DND-41 (cell line): ENCODE measurements around the gene ZDHHC15.
"Not testable (repeated sequence)": the region's sequence is repeated elsewhere in the genome, so short reads cannot be mapped to it uniquely, and the experiment has no call there.

ENCODE experiments used
- ATAC-seq: fragments of 200-7000 bp; cut with Tn5 transposase; 3 replicates; pipeline ENCODE4 v1.9.1; 2021; ENCODE audit warnings: low read depth; ENCODE audit not compliant: insufficient read depth
- DNase-seq: peaks from one replicate; pipeline ENCODE4 v3.0.0-alpha.2; 2020
- H2AFZ ChIP-seq: 2 replicates; pipeline ENCODE4 v1.6.0; 2012; ENCODE audit warnings: low read depth, low read length
- H3K27ac ChIP-seq: 2 replicates; pipeline ENCODE4 v1.5.1; 2012; ENCODE audit warnings: low read length, inconsistent platforms
- H3K27me3 ChIP-seq: fragments of 200-600 bp; sonication (generic); 2 replicates; pipeline ENCODE4 v1.6.0; 2012; ENCODE audit warnings: low read length, mild to moderate bottlenecking, inconsistent platforms; ENCODE audit not compliant: insufficient read depth, poor library complexity
- H3K36me3 ChIP-seq: 2 replicates; pipeline ENCODE4 v1.5.1; 2012; ENCODE audit warnings: low read length, inconsistent platforms; ENCODE audit not compliant: insufficient read depth
- H3K4me1 ChIP-seq: 2 replicates; pipeline ENCODE4 v1.5.1; 2012; ENCODE audit warnings: mild to moderate bottlenecking, low read length; ENCODE audit not compliant: insufficient read depth
- H3K4me2 ChIP-seq: 2 replicates; pipeline ENCODE4 v1.6.0; 2012; ENCODE audit warnings: mild to moderate bottlenecking, moderate library complexity, low read length, inconsistent platforms; ENCODE audit not compliant: insufficient read depth
- H3K4me3 ChIP-seq, 2 experiments: fragments of 200-600 bp in 1 of 2; shearing (Covaris generic) in 1 of 2; 2 replicates each; pipeline ENCODE4 v1.5.1; 2012 to 2016; ENCODE audit warnings: inconsistent platforms in 2 of 2, low read length in 2 of 2, mild to moderate bottlenecking in 2 of 2, low read depth in 1 of 2, moderate library complexity in 1 of 2
- H3K79me2 ChIP-seq: 2 replicates; pipeline ENCODE4 v1.6.0; 2012; ENCODE audit warnings: low read length, inconsistent platforms; ENCODE audit not compliant: insufficient read depth
- H3K9ac ChIP-seq: 2 replicates; pipeline ENCODE4 v1.6.0; 2012; ENCODE audit warnings: low read depth, mild to moderate bottlenecking, inconsistent platforms, low read length, moderate library complexity
- H3K9me3 ChIP-seq: 2 replicates; pipeline ENCODE4 v1.5.1; 2012; ENCODE audit warnings: low read length, moderate library complexity, mild to moderate bottlenecking, inconsistent platforms; ENCODE audit not compliant: insufficient read depth, severe bottlenecking
- H4K20me1 ChIP-seq: 2 replicates; pipeline ENCODE4 v1.6.0; 2012; ENCODE audit warnings: low read length; ENCODE audit not compliant: insufficient read depth
- CTCF ChIP-seq: IDR thresholded peaks from 2 replicates; pipeline ENCODE4 v1.5.1; 2012; ENCODE audit warnings: borderline replicate concordance, low read length, moderate library complexity, mild to moderate bottlenecking; ENCODE audit not compliant: poor library complexity, severe bottlenecking; ENCODE audit errors: extremely low read depth
- EZH2 ChIP-seq: IDR thresholded peaks from 3 replicates; pipeline ENCODE4 v1.6.1; 2012; ENCODE audit warnings: borderline replicate concordance, low read depth, mild to moderate bottlenecking, moderate library complexity, low read length, inconsistent platforms; ENCODE audit not compliant: severe bottlenecking

ZDHHC15 gene

GRCh38 chrX:75337525-75337924, 185.3 kb downstream of the ZDHHC15 start:
- H3K27ac ChIP-seq, result no peak overlapping the region
- H3K36me3 ChIP-seq, result peaks cover 7% of the 10 kb centered on the region; the same call in 1 of the 2 replicates
- H3K9ac ChIP-seq, result no peak overlapping the region
- H2AFZ ChIP-seq, result no peak overlapping the region
- no peak for TF ChIP-seq EZH2
- no peak for TF ChIP-seq CTCF
- H3K27me3 ChIP-seq, result no peaks in the 10 kb centered on the region
- no peak overlapping the region for H3K4me3 ChIP-seq
- no peaks in the 10 kb centered on the region for H3K9me3 ChIP-seq
- H3K79me2 ChIP-seq, result no peaks in the 10 kb centered on the region
- no peaks in the 10 kb centered on the region for H3K4me1 ChIP-seq
- H4K20me1 ChIP-seq, result no peaks in the 10 kb centered on the region
- no peak for ATAC-seq
- no peak overlapping the region for H3K4me2 ChIP-seq
- DNase-seq, result no peak

GRCh38 chrX:75335127-75335458, 187.7 kb downstream of the ZDHHC15 start:
- H3K27ac ChIP-seq, result no peak overlapping the region
- TF ChIP-seq CTCF, result no peak
- TF ChIP-seq EZH2, result no peak
- H3K4me2 ChIP-seq, result no peak overlapping the region
- H3K27me3 ChIP-seq, result no peaks in the 10 kb centered on the region
- H3K36me3 ChIP-seq, result peaks cover 7% of the 10 kb centered on the region; the same call in 1 of the 2 replicates
- no peak for ATAC-seq
- no peaks in the 10 kb centered on the region for H4K20me1 ChIP-seq
- no peaks in the 10 kb centered on the region for H3K4me1 ChIP-seq
- H3K9ac ChIP-seq, result no peak overlapping the region
- no peak overlapping the region for H2AFZ ChIP-seq
- H3K79me2 ChIP-seq, result no peaks in the 10 kb centered on the region
- H3K9me3 ChIP-seq, result peaks cover 5% of the 10 kb centered on the region
- no peak overlapping the region for H3K4me3 ChIP-seq
- DNase-seq, result no peak

- not testable (repeated sequence) for H4K20me1 ChIP-seq, H3K79me2 ChIP-seq, H3K4me1 ChIP-seq, H3K9ac ChIP-seq, DNase-seq, H2AFZ ChIP-seq, H3K36me3 ChIP-seq, ATAC-seq, H3K4me2 ChIP-seq, H3K4me3 ChIP-seq, H3K27ac ChIP-seq, H3K9me3 ChIP-seq, H3K27me3 ChIP-seq
Observed at GRCh38 chrX:75334407-75335126, 188.3 kb downstream of the ZDHHC15 start.

GRCh38 chrX:75327607-75328006, 195.2 kb downstream of the ZDHHC15 start:
- Histone ChIP-seq H3K9me3 (peaks cover 9% of the 10 kb centered on the region), H3K27ac (no peak overlapping the region), H3K9ac (no peak overlapping the region), H4K20me1 (no peaks in the 10 kb centered on the region), H3K27me3 (no peaks in the 10 kb centered on the region), H2AFZ (no peak overlapping the region), H3K4me1 (no peaks in the 10 kb centered on the region), H3K4me3 (no peak overlapping the region), H3K36me3 (peaks cover 22% of the 10 kb centered on the region), H3K4me2 (no peak overlapping the region), H3K79me2 (no peaks in the 10 kb centered on the region)
- TF ChIP-seq EZH2 (no peak), CTCF (no peak)
- no peak for DNase-seq
- ATAC-seq, result no peak
